C4-2B (cell line): Measurements from ENCODE around the gene TMEM163.
"Not testable (repeated sequence)": the region's sequence is repeated elsewhere in the genome, so short reads cannot be mapped to it uniquely, and the experiment has no call there.

ENCODE experiments used
- H3K27ac ChIP-seq: fragments of 450-650 bp; 2 replicates; pipeline ENCODE4 v1.5.1; 2017
- CTCF ChIP-seq: fragments of 450-650 bp; conservative IDR thresholded peaks from 2 replicates; pipeline ENCODE4 v1.5.1; 2017; ENCODE audit warnings: mild to moderate bottlenecking
- ZFX ChIP-seq: fragments of 450-650 bp; IDR thresholded peaks from 2 replicates; pipeline ENCODE4 v1.6.1; 2017

TMEM163 gene

GRCh38 chr2:134626781-134627180, 92.0 kb downstream of the TMEM163 start:
- TF ChIP-seq ZFX = no peak
- no peak for TF ChIP-seq CTCF
- H3K27ac ChIP-seq = no peak overlapping the region

DNA sequence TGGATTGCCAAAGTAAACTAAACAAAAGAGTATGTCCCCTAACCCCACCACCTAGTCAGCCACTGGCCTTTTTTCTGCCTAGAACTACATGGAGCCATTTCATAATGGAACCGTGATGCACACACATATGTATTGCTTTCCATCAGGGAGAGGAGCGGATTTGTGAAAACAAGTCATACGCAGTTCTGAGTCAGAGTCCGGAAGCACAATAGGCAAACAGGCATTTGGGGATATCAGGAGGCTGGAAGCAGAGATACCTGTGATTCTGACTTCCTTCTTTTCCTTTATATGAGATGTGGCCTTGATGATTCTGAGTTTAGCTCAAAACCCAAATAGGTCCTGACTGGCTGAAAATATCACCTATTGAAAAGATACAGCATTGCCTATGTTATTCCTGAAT, 93.5 kb downstream of the TMEM163 start:
- H3K27ac ChIP-seq = no peak overlapping the region
- TF ChIP-seq ZFX = no peak
- TF ChIP-seq CTCF = no peak

DNA sequence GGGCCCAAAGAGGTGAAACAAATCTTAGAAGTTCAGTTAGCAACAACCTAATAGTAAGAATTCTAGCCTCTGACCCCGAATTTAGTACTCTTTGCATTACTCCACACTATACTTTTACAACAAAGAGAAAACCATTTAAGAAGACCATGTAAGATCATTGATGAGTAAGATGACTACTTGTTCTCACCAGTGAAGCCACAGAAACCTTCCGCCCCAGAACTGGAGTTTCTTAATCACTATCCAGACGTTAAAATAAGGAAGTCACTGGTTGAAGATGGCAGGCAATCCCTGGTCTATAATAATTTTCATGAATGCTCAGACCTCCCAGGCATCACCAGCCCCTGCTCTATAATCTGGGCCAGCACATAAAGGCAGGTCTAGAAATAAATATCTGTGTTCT, 95.0 kb downstream of the TMEM163 start:
- no peak overlapping the region for H3K27ac ChIP-seq
- TF ChIP-seq CTCF = no peak
- no peak for TF ChIP-seq ZFX

DNA sequence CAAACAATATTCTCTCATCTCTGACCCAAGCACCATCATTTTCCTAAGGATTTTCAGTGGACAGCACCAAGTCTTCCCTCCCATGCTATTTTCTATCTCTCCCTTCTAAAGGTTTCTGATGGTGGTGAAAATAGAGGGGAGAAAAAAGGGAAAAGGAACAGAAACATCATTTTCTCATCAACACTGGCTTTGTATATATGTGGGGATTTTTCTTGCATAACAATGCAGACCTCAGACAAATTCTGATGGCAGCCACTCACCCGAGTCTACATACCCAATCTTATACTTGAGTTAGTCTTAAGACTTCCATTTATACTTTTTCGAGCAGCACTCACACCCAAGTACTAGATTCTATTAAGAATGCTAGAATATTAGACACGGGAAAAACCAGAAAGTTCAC, 95.8 kb downstream of the TMEM163 start:
- TF ChIP-seq CTCF = no peak
- no peak for TF ChIP-seq ZFX
- H3K27ac ChIP-seq = no peak overlapping the region

DNA sequence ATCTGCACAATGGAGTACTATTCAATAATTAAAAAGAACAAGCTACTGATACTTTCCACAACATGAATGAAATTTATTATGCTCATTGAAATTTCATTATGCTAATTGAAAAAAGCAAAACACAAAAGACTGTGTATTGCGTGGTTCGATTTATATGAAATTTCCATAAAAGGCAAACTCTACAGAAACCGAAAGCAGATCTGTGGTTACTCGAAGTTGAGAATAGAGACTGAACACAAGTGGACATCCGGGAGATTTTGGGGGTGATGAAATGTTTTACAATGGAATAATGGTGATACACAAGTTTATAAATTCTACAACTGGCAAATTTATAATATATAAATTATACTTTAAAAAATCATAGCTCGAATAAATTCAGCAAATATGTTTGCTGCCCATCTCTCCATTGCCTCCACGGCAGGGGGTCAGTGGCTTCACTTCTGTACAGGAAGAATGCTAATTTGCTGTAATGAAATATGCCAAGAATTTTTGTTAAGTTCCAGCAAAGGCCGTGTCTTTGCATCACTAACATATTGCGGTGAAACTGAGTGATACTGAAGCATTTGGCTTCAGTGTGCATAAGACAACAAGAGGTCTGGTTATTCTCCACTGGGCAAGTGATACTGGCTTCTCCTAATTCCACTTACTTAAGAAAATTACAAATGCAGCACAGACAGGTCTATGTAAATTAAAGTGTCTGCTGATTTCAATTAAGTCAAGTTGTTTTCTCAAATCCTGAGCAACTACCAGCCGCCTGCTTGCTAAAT, 96.7 kb downstream of the TMEM163 start:
- H3K27ac ChIP-seq = no peak overlapping the region
- TF ChIP-seq ZFX (no peak), CTCF (no peak)

GRCh38 chr2:134619250-134619649, 99.5 kb downstream of the TMEM163 start:
- no peak for TF ChIP-seq CTCF
- TF ChIP-seq ZFX = no peak
- no peak overlapping the region for H3K27ac ChIP-seq

DNA sequence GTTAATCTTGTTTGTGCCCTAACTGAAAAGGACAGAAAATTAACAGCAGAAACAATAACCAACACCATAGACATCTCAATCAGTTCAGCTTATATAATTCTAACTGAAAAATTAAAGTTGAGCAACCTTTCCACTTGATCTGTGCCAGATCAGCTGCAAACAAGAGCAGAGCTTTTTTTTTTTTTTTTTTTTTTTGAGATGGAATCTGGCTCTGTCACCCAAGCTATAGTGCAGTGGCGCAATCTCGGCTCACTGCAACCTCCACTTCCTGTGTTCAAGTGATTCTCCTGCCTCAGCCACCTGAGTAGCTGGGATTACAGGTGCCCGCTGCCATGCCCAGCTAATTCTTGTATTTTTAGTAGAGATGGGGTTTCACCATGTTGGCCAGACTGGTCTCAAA, 103.3 kb downstream of the TMEM163 start:
- H3K27ac ChIP-seq = not testable (repeated sequence)

DNA sequence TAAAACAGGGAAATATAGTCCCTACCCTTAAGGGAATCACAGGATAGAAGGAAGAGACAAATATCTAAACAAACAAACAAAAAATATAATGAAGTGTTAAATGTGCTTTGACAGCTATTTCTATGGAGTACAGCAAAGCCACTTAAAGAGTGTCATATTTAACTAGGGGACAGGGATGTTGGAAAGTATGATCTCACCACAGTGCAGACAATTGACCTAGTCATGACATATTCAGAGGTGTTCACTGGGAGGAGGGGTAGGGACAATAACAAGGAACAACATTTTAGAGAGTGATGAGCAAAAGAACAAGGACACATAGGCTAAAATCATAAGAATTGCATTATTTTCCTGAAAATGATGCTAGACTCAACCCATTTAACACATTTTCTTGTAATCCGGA, 107.5 kb downstream of the TMEM163 start:
- TF ChIP-seq CTCF (no peak), ZFX (no peak)

More for the DNA sequence above, 107.5 kb downstream of the TMEM163 start:
- H3K27ac ChIP-seq = no peak overlapping the region
